NCI-H345 (cell line): ENCODE results near the gene PLEKHM3.

Experiments used
- DNase-seq: peaks from one replicate; lab custom pipeline; 2025; lab: John Stamatoyannopoulos, UW

Gene PLEKHM3

DNA sequence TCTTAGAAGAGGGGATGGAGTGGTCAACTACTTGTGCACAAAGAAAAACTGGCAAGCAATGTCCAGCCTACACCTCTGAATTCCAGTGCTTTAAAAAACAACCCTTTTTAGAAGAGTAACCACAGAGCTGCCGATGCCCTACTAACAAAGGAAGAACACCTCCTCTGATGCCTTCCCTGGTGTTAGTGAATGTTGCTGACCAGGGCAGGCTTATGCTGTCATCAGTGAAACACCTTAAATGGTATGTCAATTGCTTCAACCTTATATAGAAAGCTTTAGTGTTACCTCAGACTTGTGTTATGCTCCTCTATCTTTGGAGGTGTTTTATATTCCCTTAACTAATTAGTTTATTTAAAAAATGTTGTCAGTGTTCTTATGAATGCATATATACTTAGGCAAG lies 175.9 kb downstream of the PLEKHM3 start:
- DNase-seq, result no peak

DNA sequence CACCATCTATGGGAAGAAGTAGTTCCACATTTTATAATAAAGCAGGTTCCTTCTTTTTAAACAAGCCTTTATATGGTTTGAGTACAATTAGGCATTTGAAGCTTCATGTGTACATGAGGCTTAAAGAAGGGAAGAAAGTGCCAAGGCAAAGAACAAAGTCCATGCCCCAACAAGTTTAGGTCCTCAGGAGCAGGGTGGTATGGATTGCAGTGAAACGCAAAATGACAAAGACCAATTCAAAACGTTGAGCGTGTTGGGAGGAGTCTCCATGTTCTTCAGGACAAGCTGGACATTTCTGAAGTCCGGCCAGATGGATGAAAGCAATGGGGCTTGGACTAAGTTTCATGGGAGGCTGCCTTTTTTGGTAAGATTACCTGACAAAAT lies 176.8 kb downstream of the PLEKHM3 start:
- no peak for DNase-seq

DNA sequence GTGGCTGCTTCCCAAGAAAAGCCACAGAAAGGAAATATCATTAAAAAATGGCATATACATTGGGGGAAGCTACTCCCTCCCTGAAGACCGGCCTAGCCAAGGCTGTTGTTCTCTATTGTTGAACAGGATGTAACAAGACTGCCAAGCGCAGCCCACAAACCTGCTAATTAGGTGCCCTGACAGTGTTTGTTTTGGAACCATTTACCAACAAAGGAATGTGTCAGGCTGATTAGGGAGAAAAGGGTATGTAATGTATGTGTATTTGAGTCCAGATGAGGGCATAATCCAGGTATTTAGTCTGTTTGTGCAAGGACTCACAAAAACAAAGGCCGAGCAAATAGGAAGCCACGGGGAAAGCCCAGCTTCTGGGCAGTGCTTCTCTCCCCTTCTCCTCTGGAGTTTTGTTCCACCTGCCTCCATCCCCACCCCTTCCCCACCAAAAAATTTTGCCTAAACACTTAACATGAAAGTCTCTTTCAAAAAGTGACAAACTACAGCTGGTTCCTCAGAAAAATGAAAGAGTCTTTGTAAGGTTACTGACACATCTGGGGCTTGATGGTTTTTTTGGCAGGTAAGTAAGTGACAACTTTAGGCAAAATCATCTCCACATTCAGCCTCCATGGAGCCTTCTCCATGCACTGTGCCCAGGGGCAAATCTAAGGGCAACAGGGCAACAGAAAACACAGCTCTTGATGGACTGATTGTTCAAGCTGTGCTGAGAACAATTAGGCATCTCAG lies 177.4 kb downstream of the PLEKHM3 start:
- peak; percentile 26 for DNase-seq

DNA sequence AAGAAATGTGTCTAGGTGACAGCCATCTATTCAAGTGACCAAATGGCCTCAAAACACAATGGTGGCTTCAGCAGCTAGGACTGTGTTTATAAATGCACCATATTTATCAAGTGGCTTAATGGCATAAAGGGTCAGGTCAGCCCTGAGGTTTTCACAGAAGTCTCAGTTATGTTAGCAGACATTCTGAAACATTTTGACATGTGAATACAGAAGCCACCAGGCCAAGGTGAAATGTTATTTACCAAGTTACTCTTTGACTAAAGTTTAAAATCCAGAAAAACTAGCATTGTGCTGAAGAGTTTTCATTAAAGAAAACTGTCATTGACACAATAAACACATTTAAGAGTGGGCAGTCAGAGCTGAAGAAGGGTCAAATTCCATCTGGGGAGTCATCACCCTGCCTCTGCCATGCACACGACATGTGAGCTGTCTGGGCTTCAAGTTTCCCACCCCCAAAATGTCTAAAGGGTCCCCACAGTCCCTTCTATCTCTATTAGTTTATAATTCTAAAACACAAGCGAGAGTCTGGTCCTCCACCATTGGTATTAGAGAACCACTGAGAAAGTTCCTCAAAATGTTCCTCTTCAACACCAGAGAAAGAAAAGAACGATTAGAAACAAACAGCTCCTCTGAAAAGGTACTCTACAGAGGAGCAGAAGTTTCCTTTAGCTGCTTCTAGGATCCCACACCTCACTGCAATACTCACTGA lies 178.1 kb downstream of the PLEKHM3 start:
- no peak for DNase-seq

DNA sequence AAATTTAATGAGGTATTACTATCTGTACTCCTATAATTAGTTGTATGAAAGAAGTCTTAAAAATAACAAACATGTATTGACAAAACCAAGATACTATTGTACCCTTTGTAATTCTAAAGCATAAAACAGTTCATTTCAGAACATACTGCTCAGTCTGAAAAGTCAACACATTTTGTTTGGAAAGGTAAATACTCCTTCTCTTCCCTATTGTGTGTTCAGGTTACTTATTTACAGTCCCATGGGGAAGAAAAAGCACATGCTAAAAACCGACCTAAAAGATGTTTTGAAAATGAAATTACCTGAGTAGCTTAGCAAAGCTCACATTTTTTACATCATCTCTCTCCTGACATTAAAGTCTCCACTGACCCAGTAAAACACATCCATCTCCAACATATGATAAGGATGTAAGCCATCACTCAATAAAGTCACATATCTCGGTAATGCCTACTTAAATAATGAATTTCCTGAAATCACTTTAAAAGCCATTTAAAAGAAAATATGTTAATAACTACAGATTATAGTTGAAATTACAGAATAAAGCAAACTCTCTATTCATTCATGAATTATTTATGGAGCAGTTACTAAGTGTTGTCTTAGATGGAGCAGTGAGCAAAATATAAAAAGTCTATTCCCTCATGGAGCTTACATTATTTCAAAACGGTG lies 180.0 kb downstream of the PLEKHM3 start:
- peak; percentile 39 for DNase-seq

DNA sequence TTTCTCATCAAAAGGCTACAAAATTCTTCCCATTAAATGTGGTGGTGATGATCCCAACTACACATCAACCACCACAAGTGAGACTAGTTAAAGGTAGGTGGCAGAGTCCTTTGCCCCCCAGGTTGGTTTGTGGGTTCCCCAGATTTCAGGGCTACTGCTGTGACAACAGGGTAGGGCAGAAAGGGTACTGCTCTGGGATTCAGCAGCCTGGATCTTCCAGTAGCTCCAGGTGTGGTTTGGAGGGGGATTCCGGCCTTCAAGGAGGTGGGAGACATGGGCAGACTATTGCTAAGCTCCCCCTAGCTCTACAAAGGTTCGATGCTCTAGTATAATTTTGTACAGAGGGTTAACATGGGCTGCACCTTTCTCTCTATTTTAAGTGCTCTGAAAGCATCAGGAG lies 180.7 kb downstream of the PLEKHM3 start:
- no peak for DNase-seq

DNA sequence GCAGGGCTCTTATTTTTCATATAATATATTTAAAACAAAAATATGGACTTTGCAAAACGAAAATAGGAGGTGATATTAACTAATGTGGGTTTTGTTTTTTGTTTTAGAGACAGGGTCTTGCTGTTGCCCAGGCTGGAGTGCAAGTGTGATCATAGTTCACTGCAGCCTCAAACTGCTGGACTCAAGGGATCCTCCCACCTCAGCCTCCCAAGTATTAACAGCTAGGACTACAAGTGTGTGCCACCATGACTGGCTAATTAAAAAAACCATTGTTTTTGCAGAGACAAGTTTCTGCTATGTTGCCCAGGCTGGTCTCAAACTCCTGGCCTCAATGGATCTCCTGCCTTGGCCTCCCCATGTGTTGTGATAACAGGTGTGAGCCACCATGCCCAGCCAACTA lies 185.2 kb downstream of the PLEKHM3 start:
- no peak for DNase-seq

DNA sequence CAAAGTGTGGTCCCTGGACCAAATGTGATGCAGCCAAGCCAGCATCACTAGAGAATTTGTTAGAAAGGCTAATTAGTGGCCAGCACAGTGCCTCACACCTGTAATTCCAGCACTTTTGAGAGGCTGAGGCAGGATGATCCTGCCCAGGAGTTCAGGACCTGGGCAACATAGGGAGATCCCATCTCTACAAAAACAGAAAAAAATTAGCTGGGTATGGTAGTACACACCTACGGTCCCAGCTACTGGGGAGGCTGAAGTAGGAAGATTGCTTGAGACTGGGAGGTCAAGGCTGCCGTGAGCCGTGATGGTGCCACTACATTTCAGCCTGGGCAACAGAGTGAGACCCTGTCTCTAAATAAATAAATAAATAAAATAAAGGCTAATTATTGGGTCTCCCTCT lies 185.8 kb downstream of the PLEKHM3 start:
- no peak for DNase-seq

DNA sequence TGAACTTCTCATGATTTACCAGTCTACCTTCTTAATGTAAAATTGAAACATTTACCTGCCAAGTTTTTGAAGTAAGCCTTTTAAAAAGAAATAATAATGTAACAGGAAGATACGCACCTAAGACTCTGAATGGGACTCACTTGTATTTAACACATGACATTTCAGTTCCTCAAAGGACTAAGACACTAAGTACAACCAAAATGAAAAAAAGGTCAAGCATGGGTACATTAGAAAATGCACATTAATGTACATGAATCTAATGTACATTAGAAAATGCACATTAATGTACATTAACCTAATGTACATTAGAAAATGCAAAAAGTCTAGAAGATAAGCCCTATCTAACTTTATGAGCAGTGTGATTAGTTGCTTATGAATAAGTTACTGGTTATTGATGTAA lies 186.3 kb downstream of the PLEKHM3 start:
- no peak for DNase-seq

DNA sequence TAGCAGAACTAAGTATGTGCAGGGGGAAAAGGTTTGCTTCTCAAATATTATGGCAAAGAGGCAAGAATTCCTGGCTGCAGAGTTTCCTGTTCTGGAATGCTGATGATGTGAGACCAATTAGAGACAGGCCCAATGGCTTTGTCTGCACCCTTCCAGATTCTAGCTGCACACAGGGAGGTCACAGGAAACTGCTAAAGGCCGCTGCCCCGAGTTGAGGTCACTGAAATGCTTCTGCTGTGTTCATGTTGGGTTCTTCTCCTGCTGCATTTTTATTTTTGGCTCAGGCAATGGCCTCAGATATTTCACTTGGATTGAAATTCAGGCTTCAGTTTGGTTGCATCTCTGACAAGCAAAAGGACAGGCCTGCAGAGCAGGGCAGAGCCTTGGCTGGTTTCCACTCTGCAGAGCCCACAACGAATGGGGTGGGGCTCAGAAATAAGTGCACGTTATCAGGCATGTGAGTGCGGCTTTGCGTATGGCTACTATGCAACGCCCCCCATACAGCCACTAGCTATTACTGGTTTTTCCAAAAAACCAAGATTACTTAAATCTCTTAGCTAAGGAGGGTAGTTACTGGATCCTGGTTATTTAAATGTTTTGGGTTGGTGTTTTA lies 188.7 kb downstream of the PLEKHM3 start:
- no peak for DNase-seq

DNA sequence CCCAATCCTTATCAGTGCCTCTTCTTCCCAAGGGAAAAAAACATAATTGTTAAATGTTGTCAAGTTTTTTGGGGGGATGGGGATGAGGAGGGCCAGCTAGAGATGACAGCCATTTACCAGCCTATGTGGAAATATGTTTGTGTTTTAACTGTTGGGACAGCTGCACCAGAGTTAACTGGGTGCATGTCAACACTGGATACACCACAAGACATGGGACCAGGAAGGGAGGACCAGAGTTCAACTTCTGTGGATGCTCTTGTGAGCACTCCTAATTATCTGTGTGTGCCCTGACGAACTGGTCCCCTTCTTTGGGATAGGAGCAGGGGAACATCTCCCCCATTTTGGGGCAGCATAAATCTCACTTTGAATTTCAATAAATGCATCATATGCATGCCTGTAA lies 189.5 kb downstream of the PLEKHM3 start:
- no peak for DNase-seq

DNA sequence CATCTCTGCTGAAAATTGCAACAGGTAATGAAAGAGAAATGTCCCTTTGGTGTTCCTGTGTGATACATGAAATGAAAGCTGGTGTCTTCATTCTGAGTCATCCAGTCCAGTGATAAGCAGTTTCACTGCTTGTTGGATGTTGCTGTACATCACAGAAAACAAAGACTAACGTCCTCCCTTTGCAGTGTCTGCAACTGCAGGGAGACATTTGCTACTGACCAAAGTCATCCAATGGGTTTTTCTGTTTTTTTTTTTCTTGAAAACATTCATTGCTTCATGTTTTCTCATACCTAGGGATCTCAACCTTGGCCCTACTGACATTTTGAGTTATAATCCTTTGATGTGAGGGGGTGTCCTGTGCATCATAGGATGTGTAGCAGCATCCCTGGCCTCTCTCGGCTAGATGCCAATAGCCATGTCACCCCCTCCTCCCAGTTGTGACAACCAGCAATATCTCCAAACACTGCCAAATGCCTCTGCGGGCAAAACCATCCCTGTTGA lies 192.0 kb downstream of the PLEKHM3 start:
- no peak for DNase-seq

DNA sequence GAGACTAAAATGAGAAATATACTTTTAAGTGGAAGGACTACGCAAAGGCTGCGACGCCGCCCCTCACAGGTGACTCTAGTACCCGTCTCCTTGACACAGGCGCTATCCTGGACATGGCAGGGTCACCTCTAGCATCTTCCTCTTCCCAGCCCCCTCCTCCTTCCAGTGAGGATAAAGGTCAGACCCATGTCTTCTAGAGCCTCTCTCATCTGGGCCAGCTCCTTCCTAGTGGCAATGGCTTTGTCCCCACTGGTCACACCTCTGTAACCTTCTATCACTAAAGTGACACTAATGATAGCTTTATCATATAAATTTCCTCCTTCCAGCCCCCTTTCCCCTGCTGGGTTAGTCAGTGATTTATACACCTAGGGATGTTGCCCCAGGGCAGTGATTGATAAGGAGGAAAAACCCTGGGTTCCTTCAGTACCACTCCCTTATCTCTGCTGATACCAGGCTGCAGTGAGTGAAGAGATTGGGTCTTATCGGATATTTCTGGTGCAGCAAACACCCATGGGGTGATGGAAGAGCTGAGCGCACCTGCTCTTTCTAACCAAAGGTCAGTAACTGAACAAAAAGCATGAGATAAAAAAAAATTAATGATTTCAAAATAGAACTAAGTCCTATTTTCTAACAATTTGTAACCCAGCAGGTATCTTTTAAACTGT lies 193.6 kb downstream of the PLEKHM3 start:
- no peak for DNase-seq

DNA sequence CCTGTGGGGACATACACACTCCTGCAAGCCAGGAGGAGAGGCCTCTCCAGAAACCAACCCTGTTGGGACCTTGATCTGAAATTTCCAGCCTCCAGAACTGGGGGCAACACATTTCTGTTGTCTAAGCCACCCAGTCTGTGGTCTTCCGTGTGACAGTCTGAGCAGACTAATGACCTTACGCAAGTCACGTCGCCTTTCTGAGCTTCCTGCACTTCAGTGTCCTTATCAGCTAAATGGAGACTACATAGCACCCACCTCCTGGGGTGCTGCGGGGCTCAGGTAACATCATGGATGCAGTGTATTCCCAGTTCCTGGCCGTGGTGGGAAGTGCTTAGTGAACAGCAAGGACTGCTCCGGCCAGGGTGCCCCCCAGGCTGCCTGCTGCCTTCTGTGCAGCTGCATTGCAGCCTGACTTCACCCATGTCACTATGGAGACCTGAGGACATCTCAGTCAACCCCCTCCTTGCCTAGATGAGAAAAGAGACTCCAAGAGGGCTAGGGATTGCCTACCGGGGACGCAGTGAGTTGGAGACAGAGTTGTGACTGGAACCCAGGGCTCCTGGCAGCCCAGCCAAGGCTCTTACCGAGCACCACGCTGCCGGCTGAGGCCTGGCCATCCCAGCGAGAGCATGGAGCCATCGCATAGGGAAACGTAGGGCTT lies 194.4 kb downstream of the PLEKHM3 start:
- no peak for DNase-seq

DNA sequence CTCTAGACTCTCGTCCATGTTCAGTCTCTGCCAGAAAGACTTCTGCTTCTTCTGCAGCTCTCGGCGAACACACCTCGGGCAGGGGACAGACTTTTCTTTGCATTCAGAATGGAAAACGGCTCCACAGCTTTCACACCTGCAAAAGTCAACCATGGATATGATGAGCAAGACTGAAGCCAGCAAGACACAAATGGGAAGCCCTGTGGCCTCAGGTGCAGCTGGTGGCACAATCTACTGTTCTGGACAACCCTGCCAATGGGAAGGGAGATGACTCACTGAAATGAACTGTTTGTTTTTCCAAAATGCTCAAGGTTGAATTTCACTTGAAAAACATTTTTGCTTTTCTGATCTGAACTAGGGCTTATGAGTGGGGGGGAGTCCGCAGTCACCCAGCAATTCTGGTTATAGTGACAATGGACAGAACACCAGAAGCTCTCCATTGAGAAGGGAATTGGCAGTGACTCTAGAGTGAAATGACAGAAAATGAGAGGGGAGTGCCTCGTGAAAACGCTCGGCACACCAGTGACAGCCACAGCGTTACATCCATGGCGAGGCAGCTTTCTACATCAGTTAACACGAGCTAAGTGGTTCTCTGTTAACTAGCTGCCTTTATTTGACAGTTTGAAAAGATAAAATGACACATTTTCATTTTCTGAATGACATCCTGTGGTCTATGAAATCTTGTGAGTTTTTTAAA lies 196.8 kb downstream of the PLEKHM3 start:
- no peak for DNase-seq

DNA sequence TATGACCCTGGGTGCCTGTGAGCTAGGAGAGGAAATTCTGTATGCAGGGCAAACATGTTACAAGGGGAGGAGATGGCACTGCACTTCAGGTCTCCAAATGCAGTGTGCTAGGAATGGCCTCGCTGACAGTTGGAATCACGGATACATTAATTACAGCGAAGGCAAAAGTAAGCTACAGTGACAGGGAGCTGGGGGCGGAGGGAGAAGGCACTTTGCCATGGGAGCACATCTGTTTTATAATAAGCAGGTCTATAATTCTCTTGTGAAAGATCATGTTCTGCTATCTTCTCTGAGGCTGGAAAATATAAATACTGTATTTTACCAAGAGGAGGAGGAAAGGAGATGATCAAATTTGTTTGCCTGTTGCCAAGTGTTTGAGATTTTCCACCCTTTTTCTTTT lies 199.3 kb downstream of the PLEKHM3 start:
- no peak for DNase-seq

DNA sequence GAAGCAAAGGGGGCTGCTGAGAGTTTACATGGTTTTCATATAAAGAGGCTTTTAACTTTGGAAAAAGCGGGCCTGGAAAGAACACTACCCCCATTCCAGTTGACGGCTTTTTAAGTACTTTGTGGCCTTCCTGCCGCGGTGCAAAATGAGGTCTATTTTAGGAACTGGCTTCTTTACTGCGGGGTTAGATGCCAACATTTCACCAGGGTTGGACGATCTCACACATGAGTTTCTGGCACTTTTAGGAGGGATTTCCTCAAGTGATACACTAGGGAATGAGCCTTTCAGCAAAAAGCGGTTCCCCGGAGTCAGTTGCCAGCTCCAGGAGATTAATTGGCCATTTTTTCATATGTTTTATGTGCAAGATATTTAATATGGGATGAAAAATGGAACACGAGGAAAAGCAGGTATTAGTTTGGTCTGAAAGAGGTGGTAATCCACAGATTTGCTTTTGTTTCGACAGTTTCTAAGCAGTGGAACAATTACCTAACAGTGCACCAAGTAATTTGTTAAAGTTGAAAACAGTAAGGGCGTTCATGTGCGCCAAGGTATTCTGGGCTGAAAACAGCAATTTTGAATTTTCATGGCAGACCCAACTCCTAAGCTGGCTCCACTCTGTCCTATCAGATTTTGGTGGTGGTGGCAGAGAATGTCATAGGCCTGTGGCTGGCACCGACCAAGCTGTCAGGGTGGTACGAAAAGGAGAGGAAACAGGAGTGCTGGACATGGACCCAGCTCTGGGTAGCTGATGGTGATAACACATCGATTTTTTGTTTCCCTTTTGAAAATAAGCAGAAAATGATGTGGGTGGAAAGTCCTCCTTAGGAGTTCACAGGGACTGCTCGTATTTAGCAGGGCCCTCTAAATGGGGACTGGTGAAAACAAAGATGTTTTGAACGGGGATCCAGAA lies 200.0 kb downstream of the PLEKHM3 start:
- DNase-seq, result no peak

DNA sequence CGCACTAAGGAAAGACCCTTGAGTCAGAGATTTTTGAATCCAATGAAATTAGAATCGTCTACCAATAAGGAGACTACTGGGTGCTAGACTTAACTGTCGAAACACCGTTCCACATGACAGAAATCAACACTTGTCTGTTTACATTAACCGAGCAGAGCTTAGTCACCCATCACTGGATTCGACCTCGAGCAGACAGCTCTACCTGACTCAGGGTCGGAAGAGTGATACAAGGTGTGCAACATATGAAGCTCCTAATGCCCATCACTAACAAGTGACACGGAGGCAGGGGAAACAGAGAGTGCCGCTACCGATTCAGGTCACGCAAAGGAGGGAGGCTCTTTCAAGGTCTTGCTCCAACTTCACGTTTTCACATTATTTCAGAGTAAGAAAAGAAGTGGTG lies 201.5 kb downstream of the PLEKHM3 start:
- no peak for DNase-seq

DNA sequence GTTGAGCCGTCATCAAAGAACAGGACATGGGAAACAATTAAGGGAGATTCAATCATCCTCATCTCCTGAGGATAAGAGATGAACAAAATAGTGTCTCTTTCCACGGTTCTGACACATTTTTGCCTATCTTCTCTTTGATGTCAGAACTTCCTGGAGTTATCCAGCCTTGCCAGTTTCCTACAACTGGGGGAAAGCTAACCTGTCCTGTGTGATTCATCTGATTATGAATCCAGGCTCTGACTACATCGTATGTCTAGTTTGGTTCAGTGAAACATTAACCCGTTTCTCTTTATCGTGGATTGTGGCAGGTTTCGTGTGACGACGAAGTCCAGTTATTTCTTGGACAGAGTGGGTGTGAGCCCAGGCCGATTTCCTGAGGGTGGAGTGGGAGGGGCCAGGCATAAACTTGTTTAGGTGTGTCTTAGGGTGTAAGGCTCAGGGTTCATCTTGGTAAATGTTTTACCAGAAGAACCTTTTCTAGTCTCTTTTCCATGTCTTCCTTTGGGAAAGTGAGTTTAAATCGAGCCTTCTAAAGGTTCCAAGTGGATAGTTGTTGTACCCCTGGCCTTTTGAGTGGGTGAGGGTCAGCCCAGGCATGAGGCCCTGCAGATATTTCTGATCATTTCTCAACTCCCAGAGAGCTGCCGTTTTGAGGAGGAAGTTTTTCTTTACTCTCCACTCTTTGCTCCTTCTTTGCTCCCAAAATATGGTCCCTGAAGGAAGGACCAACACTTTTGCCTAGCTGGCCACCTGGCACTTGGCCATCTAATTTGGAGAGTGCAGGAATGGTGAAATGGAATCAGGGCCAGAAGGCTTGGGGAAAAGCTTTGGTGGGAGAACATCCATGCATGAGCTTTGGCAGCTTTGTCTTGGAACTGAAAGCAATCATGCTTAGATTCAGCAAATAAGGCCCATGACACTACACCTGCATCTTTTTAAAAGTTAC lies 205.2 kb downstream of the PLEKHM3 start:
- DNase-seq, result peak; percentile 26
